HG02973 (cell line): ENCODE measurements around the gene ATOSA.

Experiments
- ATAC-seq: cut with Tn5 transposase; IDR thresholded peaks from one replicate; pipeline ENCODE4 v1.9.1; 2021; ENCODE audit warnings: moderate library complexity; ENCODE audit not compliant: unreplicated experiment

ATOSA gene

DNA sequence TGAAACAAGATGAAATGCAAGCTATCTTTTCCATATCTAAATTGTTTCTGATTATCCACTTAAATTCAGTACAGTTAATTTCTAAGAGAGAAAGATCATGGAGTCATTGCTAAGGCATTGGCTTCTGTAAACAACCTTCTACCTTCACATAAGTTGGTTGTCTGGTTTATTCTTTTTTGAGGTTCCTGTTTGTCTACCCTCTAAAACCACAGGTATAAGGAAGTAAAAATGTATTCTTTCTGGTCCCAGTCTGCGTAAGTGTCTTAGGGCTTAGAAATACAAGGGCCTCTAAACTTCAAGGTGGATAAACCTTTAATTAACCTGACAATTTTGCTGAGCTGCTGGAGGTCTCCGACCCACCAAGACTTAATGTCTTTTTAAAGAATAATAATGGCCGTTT, 3.6 kb upstream of the ATOSA start:
- ATAC-seq = no peak

DNA sequence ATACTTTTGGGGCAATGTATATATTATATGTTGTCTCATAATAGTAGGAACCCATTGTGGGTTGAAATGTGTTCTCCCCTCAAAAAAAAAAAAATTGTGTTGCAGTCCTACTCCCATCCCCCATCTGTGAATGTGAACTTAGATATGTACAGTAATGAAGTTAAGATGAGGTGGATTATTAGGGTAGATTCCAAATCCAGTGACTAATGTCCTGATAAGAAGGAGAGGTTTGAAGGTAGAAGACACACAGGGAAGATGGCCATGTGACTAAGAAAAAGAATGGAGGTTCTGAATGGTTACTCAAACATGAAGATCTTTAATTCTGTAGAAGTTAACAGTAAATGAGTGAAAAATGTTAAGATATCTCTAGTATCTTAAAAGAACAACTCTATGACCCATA, 3.0 kb upstream of the ATOSA start:
- no peak for ATAC-seq

DNA sequence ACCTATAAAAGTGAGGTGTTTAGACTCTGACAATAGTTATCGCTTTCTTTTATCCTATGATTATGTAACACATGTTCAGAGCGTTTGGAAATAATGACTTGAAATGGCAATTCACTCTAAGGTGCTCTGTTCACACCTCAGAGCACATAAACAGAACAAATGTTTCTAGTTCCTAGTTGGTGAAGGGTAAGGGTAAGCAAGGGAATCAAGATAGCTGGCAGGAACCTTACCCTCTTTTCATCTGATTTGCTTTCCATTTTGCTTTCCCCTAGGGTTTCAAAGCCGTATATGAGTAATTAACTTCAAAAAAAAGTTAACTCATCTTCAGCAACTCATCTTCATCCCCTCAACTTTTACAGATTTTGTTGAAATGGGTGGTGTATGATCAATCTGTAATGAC, 2.3 kb upstream of the ATOSA start:
- no peak for ATAC-seq

DNA sequence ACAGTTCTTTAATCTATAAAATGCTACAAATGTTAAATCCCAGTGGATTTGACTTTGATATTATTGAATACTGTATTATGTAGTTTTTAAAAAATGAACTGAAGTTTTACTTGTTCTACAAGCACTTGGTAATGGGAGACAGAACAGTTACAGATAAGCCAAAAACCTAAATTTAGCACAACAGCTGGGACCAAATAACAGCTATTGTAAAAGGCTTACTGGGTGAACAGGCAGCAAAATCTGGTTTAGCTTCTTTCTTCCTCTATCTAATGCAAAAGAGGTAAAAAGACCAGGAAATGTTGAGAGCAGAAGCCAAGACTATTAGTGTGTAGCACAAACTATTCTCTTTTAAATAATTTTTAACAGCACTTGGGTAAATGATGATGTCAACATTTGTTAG, 1.6 kb upstream of the ATOSA start:
- ATAC-seq = no peak

DNA sequence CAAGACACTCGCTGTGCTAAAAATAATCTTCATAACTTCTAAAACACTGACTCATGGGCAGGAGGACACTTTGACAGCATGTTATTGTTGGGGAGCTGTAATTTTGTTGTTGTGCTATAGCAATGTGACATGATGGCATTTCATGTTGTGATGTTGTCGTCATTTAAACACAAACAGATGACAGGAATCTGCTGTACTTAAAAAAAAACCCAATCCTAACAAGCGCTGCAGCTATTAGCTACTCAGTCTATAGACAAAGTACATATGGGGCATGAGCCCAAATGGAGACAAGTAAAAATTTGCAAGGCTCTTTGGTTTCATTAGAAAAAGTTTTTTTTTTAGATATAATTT, 828 bp upstream of the ATOSA start:
- no peak for ATAC-seq

DNA sequence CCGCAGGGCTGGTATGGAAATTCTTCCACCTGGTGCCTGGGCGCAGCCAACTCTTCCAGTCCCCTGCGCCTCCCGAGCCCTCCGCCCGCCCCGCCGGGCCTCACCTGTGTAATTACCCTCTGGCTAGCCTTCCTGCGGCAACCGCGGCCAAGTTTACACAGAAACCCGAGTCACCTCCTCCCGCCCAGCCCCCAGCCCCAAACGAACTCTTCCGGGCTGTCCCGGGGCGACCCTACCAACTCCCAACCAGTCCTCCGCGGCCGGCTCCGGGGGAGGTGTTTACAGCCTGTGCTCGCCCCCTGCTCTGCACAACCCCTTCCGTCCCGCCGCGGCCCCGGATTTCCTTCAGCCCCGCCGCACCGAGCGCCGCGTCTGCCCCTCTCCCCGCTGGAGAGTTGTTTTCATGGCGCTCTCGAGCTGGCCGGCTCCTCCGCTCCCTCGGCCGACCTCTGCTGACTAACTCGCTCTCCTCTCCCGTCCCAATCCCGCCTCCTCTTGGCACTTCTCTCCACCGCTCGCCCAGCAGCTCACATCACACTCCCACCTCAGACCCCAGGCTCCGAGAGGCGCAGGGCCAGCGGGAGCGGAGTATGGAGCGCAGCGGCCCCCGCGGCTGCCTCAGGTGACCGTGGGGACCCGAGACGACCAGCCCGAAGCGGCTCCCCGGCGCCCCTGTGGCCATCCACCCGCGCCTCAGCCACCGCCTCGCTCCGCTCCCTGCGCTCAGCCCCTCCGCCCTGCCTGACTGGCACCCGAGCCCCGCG, 538 bp downstream of the ATOSA start:
- peak; percentile 13 for ATAC-seq

DNA sequence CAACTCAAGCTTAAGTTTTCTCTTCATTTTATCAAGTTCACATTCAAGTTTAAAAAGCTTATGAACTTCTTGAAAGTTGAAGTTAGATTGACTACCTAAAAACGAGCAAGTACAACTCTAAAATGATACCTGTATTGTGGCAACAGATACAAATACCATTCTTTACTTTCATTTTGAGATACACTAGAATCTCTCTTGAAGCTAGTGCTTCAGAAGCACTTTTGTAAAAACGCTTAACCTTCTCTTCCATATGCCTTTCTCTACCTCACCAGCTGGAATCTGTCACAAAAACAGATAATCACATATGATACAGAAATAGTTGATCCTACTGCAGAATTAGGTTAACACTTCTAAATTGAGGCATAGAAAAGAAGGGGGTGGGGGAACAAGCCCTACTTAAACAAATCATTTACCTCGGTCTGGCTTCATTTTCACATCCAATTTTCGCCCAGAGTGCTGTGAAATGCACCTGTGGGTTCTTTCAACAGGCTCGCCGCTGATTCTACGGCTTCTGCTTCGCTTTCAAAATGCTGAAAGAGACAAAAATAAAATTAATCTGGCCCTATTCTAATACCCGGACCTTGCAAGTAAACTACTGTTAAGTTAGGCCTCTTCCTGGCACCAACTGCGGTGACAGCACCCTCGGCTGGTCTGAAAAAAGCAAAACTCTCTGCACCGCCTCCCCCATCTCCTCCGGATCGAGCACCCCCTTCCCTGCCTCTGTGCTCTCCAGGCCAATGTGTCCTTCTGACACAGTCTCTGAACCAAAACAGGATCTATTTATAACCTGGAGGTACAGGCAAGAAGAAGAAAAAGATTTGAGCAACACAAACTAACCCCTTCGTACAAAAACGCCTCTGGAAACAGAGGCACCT, 1.4 kb downstream of the ATOSA start:
- ATAC-seq = peak; percentile 28

DNA sequence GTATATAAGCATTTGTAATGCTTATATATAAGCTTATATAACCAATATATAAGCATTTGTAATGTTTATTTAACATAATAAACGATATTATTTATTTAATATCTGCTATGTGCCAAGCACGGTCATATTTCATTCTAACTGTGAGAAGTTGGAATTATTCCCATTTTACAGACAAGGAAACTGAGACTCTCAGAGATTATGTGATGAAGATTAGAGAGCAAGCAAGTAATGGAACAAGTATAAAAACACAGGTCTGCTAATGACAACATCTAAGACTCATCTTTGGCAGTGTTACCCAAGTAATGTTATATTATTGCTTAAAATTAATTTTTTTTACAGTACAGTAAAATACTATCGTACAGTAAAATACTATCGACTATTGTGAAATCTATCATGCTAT, 4.4 kb downstream of the ATOSA start:
- ATAC-seq = no peak

DNA sequence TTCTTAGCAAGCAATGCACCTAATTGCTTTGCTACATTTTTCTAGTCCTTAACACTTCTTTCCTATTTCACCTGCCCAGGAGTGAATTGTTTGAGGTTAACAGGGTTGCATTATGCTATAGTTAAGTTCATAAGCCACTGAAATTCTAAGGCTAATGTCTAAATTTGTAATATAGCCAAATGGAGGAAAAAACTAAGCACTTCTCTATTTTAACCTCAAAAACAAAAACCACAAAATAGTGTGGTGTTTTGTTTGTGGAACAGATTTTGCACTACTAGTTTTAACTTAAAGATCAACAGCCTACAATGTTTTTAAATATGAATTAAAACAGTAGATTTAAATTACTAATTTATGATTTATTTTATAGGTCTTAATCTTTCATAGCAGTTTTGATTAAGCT, 5.5 kb downstream of the ATOSA start:
- ATAC-seq = no peak

DNA sequence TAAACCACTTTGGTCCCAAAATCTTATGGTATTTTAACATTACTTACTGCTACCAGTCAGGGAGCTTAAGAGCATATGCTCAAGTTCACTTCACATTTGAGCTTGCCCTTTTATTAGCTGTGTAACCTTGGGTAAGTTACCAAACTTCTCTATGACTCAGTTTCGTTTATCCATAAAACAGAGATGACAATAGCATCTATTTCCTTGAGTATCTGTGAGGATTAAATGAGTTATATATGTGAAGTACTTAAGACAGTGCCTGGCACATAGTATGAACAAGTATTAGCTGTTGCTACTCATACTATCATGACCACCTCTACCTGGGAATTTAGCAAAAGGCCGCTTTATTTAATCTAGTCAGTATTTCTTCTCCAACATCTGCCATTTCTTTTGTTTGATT, 5.9 kb downstream of the ATOSA start:
- ATAC-seq = no peak

DNA sequence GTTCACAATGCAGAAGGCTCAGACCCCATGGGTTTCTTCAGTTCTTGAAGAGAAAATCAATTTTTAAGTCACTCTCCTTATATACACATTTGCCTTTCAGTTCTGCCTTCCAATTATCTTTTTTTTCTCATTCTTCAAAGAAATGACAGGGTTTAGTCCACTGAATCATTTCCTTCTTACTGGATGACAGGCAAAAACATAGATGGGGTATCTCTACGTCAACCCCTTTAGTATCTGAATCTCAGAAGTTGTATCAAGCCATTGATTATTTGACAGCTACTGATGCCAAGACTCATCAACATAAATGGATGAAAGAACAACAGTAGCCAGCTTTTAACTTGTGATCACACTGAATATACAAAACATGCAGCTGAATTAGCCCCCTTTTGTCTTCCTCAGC, 6.5 kb downstream of the ATOSA start:
- ATAC-seq = no peak

DNA sequence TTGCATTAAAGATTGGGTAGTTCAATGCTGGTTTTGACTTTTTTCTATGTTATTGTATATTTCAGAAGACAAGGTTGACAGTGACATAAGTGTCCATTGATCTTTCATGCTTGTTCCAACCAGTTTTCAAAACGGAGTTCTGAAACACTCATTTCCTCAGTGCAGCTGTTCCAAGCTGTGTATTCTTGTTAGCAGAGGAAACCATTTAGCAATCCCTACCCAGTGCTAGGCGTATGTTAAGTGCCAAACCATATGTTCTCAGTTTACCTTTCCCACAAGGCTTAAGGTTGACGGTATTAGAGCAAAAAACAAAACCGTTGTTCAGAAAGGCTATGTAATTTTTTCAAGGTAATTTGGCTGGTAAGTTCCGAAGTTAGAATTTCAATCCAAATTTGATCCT, 9.1 kb downstream of the ATOSA start:
- ATAC-seq = no peak

DNA sequence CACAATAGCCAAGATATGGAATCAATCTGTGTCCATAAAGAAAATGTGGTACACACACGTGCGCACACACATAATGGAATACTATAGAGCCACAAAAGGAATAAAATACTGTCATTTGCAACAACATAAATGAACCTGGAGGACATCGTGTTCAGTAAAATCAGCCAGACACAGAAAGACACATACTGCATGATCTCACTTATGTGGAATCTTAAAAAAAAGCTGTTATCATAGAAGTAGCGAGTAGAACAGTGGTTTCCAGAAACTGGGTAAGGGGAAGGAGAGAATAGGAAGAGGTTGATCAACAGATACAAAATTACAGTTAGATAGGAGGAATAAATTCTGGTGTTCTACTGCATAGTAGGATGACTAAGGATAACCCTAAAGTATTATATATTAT, 11.1 kb downstream of the ATOSA start:
- no peak for ATAC-seq

DNA sequence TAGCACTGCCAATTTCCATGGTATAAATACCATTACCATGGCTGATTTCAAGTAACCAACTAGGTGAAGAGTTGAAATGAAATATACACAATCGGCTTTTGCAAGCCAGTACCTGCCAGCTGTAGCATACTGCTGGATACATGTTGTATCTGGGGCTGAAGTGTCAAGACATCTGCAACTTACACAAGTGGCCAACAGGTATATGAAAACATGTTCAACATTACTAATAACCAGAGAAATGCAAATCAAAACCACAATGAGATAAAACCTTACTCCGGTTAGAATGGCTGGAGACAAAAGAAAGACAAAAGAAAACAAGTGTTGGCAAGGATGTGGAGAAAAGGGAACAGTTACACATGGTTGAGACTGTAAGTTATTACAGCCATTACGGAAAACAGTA, 11.6 kb downstream of the ATOSA start:
- peak; percentile 84 for ATAC-seq

DNA sequence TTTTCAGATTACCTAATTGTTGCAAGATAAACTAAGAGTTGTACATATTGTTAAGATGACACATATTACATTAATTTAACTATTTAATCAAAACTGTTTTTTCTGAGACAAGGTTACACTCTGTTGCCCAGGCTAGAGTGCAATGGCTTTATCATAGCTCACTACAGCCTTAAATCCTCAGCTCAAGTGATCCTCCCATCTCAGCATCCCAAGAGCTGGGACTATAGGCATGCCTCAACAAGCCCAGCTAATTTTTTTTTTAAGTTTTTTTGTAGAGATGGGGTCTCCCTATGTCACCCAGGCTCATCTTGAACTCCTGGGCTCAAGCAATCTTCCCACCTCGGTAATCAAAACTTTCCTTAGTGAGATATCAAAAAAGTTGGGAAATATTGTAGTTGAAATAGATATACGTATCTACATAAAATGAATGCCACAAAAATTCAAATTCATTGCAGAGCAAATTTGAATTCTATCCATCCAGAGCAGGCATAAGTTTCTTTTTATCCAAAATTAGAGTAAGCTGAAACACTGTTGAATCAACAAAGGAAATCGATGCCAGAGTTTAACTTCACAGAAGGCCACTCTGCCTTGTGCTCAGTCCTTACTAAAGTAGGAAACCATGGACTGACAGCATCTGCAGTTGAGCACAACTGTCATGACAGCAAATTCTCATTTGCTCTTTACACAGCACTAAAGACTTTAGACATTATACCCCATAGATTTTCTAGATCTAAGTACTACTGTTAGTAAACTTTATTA, 15.5 kb downstream of the ATOSA start:
- no peak for ATAC-seq

DNA sequence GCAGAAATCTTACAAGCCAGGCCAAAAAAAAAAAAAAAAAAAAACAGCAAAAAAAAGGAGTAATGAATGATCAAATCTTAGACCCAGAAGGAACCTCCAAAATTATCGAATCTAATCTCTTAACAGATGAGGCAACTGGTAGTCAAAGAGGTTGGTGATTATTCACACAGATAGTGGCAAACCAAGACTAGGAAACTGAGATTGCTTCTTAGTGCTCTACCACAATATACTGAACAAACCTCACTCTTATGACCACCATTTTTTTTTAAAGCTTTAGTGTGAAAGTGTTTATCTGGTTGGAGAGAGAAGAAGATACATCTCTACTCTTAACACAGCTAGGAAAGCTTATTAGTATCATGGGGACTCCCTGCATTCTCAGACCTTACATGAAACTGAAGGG, 17.3 kb downstream of the ATOSA start:
- no peak for ATAC-seq

DNA sequence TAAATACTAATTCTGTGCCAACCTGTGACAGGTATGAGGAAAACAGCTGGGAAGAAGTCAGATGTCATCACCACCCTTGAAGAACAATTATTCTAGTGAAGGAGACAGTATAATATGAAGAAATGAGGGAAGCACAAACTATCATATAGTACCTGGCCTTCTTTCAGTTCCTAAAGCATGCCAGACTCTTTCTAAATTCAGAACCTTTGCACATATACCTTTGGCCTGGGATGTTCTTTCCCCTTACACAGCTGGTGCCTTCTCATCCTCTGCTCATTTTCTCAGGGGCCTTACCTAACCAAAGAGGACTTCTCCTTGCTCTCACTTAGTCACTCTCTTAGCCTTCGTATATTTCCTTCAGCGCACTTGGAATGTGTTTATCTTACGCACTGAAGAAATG, 19.0 kb downstream of the ATOSA start:
- no peak for ATAC-seq

DNA sequence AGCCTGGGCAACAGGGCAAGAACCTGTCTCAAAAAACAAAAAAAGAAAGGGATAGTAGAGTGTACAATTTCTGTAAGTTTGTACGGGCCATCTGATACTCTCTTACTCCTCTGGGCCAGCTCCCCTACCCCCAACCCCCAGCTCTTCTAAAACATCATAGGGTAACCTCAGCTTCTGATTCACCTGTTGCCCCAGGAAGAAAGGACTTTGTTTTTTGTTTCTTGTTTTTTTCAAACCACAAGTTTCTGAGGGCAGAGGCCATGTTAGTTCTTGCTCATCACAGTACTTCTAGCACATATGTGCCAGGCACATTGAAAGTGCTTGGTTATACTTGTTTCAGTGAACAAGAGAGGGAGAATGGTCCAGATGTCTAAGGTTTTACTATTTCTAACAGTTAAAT, 20.2 kb downstream of the ATOSA start:
- ATAC-seq = peak; percentile 87

DNA sequence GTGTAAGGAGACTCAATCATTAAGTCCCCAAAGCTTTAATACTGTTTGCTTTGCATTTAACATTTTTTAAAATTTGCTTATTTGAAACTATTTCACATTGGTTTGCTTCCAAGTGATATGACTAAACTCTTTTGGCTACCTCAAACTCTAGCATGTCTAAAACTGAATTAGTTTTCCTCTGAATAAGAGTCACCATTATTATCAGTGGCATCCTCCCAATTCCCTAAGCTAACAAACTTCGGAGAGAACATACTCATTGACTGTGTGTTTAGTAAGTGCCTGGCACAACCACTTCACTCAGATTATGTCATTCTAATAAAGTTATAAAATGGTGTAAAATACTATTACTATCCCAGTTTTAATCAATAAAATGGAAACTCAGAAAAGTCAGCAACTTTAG, 21.9 kb downstream of the ATOSA start:
- no peak for ATAC-seq

DNA sequence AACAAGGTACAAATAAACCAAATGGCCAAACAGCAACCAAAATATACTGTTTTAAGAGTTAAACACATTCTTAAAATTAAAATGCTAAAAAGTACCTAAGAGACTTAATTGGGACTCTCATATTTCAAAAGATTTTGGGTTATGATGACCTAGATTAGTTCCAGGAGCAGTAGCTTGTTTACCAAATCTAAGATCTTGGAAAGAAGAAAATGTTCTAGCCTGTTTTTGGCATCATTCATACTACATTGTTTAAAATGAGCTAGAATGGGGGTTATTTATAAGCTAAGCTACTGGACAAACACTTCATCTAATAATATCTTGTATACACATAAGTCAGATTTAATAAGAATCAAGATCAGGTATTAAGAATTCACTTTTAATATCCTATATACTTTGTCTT, 22.8 kb downstream of the ATOSA start:
- no peak for ATAC-seq

DNA sequence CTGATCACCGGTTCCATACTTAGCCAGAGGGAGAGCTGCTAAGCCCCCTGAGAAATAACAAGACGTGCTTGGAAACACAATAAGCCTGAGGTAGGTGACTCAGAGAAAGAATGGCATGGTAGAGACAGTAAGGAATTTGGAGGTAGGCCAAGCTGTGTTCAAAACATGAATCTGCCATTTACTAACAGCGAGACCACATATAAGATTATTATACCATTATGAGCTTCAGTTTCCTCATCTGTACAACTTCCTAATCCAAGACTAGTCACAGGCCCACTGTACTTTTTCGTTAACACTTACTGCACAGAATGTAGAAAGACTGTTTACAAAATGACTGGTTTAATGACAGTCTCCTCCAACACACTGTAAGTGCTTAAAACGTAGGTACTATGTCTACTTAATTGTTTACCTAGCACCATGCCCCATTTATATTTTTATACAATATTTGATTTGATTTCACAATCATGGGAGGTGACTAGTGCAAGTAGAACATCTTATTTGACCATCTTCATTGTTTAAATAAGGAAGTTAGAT, 25.7 kb downstream of the ATOSA start:
- no peak for ATAC-seq

DNA sequence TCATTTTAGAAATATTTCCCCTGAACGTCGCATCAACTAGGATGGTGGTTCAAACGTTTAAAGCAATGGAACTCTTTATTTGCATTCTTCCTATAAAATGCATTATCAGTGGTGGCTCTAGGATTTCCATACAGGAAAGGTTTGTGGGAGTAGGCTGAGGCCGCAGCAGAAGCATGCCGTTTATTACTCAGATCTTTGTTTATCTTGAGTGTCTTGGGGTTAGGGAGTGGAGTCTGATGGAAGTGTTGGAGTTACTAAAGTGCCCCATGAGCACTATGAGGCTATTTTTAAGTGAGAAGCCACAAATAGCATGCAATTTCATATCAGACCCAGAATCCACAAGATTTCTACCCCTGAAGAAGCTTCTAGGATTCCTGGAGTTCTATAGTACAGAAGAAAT, 26.2 kb downstream of the ATOSA start:
- ATAC-seq = no peak
